SK-N-SH (cell line): Measurements from ENCODE around the gene SPTB. TPM values are rescaled to one million over a fixed set of nuclear protein-coding genes. Genes with fewer than 3 reads are reported as not detected.
A peak's percentile ranks its signal among the peaks of the same experiment; 100 is the strongest.

ENCODE experiments used
- CTCF ChIA-PET: fragments of 300-600, 350-600 bp; formaldehyde crosslinking; extraction: SDS; loops from one replicate; lab custom pipeline; 2021; lab: Yijun Ruan, JAX
- POLR2A ChIA-PET: fragments of 350-600 bp; sonication (Branson Sonifier 250); formaldehyde crosslinking; extraction: SDS; loops from one replicate; lab custom pipeline; 2020; ENCODE audit warnings: antibody characterized with exemption, inconsistent platforms; lab: Yijun Ruan, JAX
- DNase-seq: peaks from one replicate; pipeline ENCODE4 v3.0.0; 2012
- H2AFZ ChIP-seq: fragments of 200-600 bp; sonication (generic); 2 replicates; pipeline ENCODE4 v1.8.1; 2016; ENCODE audit warnings: antibody characterized with exemption, mild to moderate bottlenecking, low read depth
- H3F3A ChIP-seq: fragments of 200-600 bp; sonication (generic); replicated peaks from 2 replicates; pipeline ENCODE3; 2016; ENCODE audit warnings: antibody characterized with exemption, mild to moderate bottlenecking; ENCODE audit not compliant: insufficient read depth
- H3K27ac ChIP-seq, 2 experiments: fragments of 200-500 bp in 1 of 2; fragments of 200-600 bp in 1 of 2; sonication (Bioruptor generic) in 1 of 2; sonication (generic), shearing (Covaris generic) in 1 of 2; 2 replicates each; pipeline versions ENCODE4 v1.5.1 to v1.6.1; 2014 to 2016; ENCODE audit warnings: low read depth in 2 of 2, inconsistent platforms in 1 of 2, low read length in 1 of 2, mild to moderate bottlenecking in 1 of 2, mixed read lengths in 1 of 2
- H3K27me3 ChIP-seq: fragments of 200-600 bp; sonication (generic), shearing (Covaris generic); 2 replicates; pipeline ENCODE4 v1.6.1; 2016; ENCODE audit warnings: mixed run types; ENCODE audit not compliant: insufficient read depth
- H3K36me3 ChIP-seq, 2 experiments: fragments of 200-500 bp in 1 of 2; fragments of 200-600 bp in 1 of 2; sonication (Bioruptor generic) in 1 of 2; sonication (generic) in 1 of 2; replicated peaks in 1 of 2; 2 replicates each; pipeline versions ENCODE3 to v1.5.1; 2014 to 2016; ENCODE audit warnings: low read length in 1 of 2, mild to moderate bottlenecking in 1 of 2; ENCODE audit not compliant: insufficient read depth in 2 of 2, control insufficient read depth in 1 of 2
- H3K4me1 ChIP-seq, 2 experiments: fragments of 200-500 bp in 1 of 2; fragments of 200-600 bp in 1 of 2; sonication (Bioruptor generic) in 1 of 2; sonication (generic), shearing (Covaris generic) in 1 of 2; 2 replicates each; pipeline versions ENCODE4 v1.5.1 to v1.6.1; 2014 to 2016; ENCODE audit warnings: low read depth in 1 of 2, low read length in 1 of 2, mixed run types in 1 of 2; ENCODE audit not compliant: insufficient read depth in 2 of 2, control insufficient read depth in 1 of 2
- H3K4me2 ChIP-seq: fragments of 200-600 bp; sonication (generic), shearing (Covaris generic); 2 replicates; pipeline ENCODE4 v1.6.1; 2017; ENCODE audit warnings: mixed run types
- H3K4me3 ChIP-seq, 2 experiments: fragments of 200-500 bp in 1 of 2; fragments of 200-600 bp in 1 of 2; sonication (Bioruptor generic) in 1 of 2; sonication (generic), shearing (Covaris generic) in 1 of 2; 2 replicates each; pipeline versions ENCODE4 v1.5.1 to v1.8.1; 2014 to 2016; ENCODE audit warnings: low read depth in 2 of 2, inconsistent platforms in 1 of 2, low read length in 1 of 2, mild to moderate bottlenecking in 1 of 2, mixed read lengths in 1 of 2, moderate library complexity in 1 of 2
- H3K79me2 ChIP-seq: fragments of 200-600 bp; sonication (generic); 2 replicates; pipeline ENCODE4 v1.8.1; 2017; ENCODE audit warnings: mild to moderate bottlenecking; ENCODE audit not compliant: insufficient read depth
- H3K9ac ChIP-seq: fragments of 200-600 bp; sonication (generic); 2 replicates; pipeline ENCODE4 v1.6.1; 2017; ENCODE audit warnings: mixed run types
- H3K9me2 ChIP-seq: fragments of 200-600 bp; sonication (generic); 2 replicates; pipeline ENCODE4 v1.6.1; 2017; ENCODE audit warnings: mixed run types
- H3K9me3 ChIP-seq: fragments of 200-600 bp; sonication (generic); 2 replicates; pipeline ENCODE4 v1.6.1; 2017; ENCODE audit warnings: mixed run types, mild to moderate bottlenecking, moderate library complexity
- H4K20me1 ChIP-seq: fragments of 200-600 bp; sonication (generic); 2 replicates; pipeline ENCODE4 v1.6.1; 2017; ENCODE audit warnings: mild to moderate bottlenecking, mixed run types; ENCODE audit not compliant: insufficient read depth
- CHD2 ChIP-seq: fragments of 150-350 bp; IDR thresholded peaks from 2 replicates; pipeline ENCODE4 v1.6.1; 2018; ENCODE audit warnings: low read length; ENCODE audit not compliant: partially characterized antibody
- ELF1 ChIP-seq: IDR thresholded peaks from 2 replicates; pipeline ENCODE4 v1.4.0; 2012
- EP300 ChIP-seq, 2 experiments: IDR thresholded peaks; 2 replicates each; pipeline versions ENCODE4 v1.4.0 to v1.6.1; 2012; ENCODE audit warnings: borderline replicate concordance in 1 of 2, low read depth in 1 of 2, low read length in 1 of 2
- EZH2phosphoT487 ChIP-seq: fragments of 200-600 bp; sonication (generic); IDR thresholded peaks from 2 replicates; pipeline ENCODE4 v1.6.1; 2017; ENCODE audit warnings: low read depth, mixed run types, mild to moderate bottlenecking, antibody characterized with exemption, moderate library complexity, borderline replicate concordance
- FOSL2 ChIP-seq: IDR thresholded peaks from 2 replicates; pipeline ENCODE4 v1.4.0; 2012; ENCODE audit warnings: low read depth, mild to moderate bottlenecking, moderate library complexity, borderline replicate concordance
- FOXJ3 ChIP-seq: sonication (generic); formaldehyde crosslinking; IDR thresholded peaks from 2 replicates; pipeline ENCODE4 v1.5.1; 2020; ENCODE audit warnings: mild to moderate bottlenecking, missing genetic modification reagents
- FOXM1 ChIP-seq: IDR thresholded peaks from 2 replicates; pipeline ENCODE4 v1.4.0; 2012; ENCODE audit warnings: low read depth, mild to moderate bottlenecking
- GABPA ChIP-seq: IDR thresholded peaks from 2 replicates; pipeline ENCODE4 v1.4.0; 2012; ENCODE audit warnings: low read depth, mild to moderate bottlenecking
- GATA2 ChIP-seq: sonication (generic); formaldehyde crosslinking; IDR thresholded peaks from 2 replicates; pipeline ENCODE4 v1.5.0; 2020; ENCODE audit warnings: mild to moderate bottlenecking, missing genetic modification reagents
- MEF2A ChIP-seq: IDR thresholded peaks from 2 replicates; pipeline ENCODE4 v1.4.0; 2012; ENCODE audit warnings: low read depth, borderline replicate concordance
- MXI1 ChIP-seq: IDR thresholded peaks from 2 replicates; pipeline ENCODE4 v1.6.1; 2012; ENCODE audit warnings: mild to moderate bottlenecking, low read depth, low read length, improper control_type of control experiment
- NRF1 ChIP-seq: IDR thresholded peaks from 2 replicates; pipeline ENCODE4 v1.6.1; 2012; ENCODE audit warnings: low read depth, mild to moderate bottlenecking, low read length
- RCOR1 ChIP-seq: fragments of 150-350 bp; IDR thresholded peaks from 2 replicates; pipeline ENCODE4 v1.6.1; 2017; ENCODE audit warnings: antibody characterized with exemption, low read length
- RFX5 ChIP-seq: IDR thresholded peaks from 2 replicates; pipeline ENCODE4 v1.6.1; 2012; ENCODE audit warnings: mild to moderate bottlenecking, improper control_type of control experiment, low read length
- RXRA ChIP-seq: IDR thresholded peaks from 2 replicates; pipeline ENCODE4 v1.4.0; 2012; ENCODE audit warnings: low read depth, mild to moderate bottlenecking, borderline replicate concordance
- SIN3A ChIP-seq: IDR thresholded peaks from 2 replicates; pipeline ENCODE4 v1.6.1; 2012; ENCODE audit warnings: low read depth, mild to moderate bottlenecking, low read length, moderate library complexity, borderline replicate concordance
- TAF1 ChIP-seq: IDR thresholded peaks from 2 replicates; pipeline ENCODE4 v1.6.1; 2012; ENCODE audit warnings: low read depth, mild to moderate bottlenecking, low read length, moderate library complexity, borderline replicate concordance
- TCF12 ChIP-seq: IDR thresholded peaks from 2 replicates; pipeline ENCODE4 v1.4.0; 2012
- TEAD4 ChIP-seq: IDR thresholded peaks from 2 replicates; pipeline ENCODE4 v1.4.0; 2012; ENCODE audit warnings: mild to moderate bottlenecking, borderline replicate concordance; ENCODE audit not compliant: insufficient read depth
- YY1 ChIP-seq: IDR thresholded peaks from 2 replicates; pipeline ENCODE4 v1.4.0; 2012; ENCODE audit warnings: low read depth, mild to moderate bottlenecking
- WGBS: methylation state at CpG from one replicate; pipeline ENCODE4 v1.1.6; 2017; ENCODE audit warnings: low lambda C conversion rate; 5-methylcytosine and 5-hydroxymethylcytosine counted together
- polyA plus RNA-seq, 3 experiments: library from polyadenylated mRNA; depleted of rRNA; stranded (reverse); fragments of >200 nt; gene quantifications; 2 replicates each; pipeline ENCODE4 v1.2.3, GENCODE V29; 2012
- TF ChIP-seq, protein P1 (sequence below): fragments of 200-600 bp; sonication (generic); IDR thresholded peaks from 2 replicates; pipeline ENCODE4 v1.6.1; 2017; ENCODE audit warnings: antibody characterized with exemption, mild to moderate bottlenecking, moderate library complexity
- TF ChIP-seq, protein P2 (sequence below): fragments of 150-350 bp; IDR thresholded peaks from 2 replicates; pipeline ENCODE4 v1.6.1; 2017; ENCODE audit warnings: antibody characterized with exemption, low read length, low read depth, borderline replicate concordance
- TF ChIP-seq, protein P3 (sequence below): IDR thresholded peaks from 2 replicates; pipeline ENCODE4 v1.6.1; 2012; ENCODE audit warnings: mild to moderate bottlenecking, low read depth, low read length, moderate library complexity
- TF ChIP-seq, protein P4 (sequence below): fragments of 150-350 bp; IDR thresholded peaks from 2 replicates; pipeline ENCODE4 v1.6.1; 2016; ENCODE audit warnings: mild to moderate bottlenecking, low read depth, low read length

The SPTB gene
- polyA plus RNA-seq, 1 of the 3 experiments (the other 2 are of a cell fraction), result 0.15 TPM

DNA sequence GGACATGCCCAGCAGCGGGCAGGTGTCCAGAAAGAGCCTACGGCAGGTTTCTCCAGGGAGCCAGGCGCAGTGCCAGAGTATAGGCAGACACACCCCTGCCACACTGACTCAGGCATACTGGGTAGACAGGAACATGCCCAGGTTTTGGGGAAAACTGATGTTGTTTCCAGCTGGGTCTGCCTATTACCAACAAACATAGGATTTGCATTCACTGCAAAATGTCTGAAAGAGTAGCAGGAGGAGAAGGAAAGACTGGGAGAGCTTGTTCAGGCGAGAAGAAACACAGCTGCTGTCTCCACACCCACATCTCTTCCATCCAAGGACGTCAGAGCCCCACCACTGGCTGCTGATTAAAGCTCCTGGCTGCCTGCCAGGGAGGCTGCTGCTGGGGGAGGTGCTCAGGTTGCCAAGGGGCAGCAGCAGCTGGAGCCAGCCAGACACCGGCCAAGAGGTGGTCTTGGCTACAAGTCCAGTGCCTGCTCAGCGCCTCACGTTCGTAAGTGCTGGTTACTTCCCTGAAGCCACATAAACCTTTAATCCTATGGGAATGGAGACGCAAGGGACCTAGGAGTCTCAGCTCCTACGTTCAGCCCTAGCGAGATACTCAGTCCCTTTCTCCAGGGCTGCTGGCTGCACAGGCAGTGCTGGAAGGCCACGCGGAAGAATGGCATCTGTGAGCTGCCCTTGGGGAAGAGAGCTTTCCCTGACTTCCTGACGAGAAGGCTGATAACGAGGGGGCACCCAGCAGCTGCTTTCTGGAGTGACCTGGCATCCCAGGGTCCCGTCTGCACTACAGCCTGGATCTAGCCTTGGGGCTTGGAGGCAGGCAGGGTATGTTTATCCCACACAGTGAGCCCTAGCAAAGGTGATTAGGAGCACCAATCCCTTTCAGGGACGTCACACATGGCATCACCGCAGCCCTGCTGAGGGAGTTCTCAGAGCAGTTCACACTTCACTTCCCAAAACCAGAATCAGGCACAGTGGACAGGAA, 117.4 kb downstream of the SPTB start:
- H3K4me3 ChIP-seq, result peak overlapping the region in 1 of 2 experiments; percentile 21; a peak in 1 of 4 replicates
- H3K9me3 ChIP-seq, result no peaks in the 10 kb centered on the region
- ChIA-PET CTCF (interaction anchor here (0.7 to 5.0 kb wide), 18 partner anchors 11 to 258 kb away, joined by 3 to 33 read pairs (median 4); partner anchors contain the start of gene ZBTB1), POLR2A (interaction anchor here (0.6 to 2.3 kb wide), 11 partner anchors 10 to 424 kb away, joined by 3 to 15 read pairs (median 5); partner anchors contain the start of gene PLEKHG3)
- H3K9me2 ChIP-seq, result no peaks in the 10 kb centered on the region
- peaks cover 4% of the 10 kb centered on the region for H3F3A ChIP-seq
- H3K4me1 ChIP-seq, result peaks cover 43 to 78% of the 10 kb centered on the region in 2 experiments
- H4K20me1 ChIP-seq, result no peaks in the 10 kb centered on the region
- peak overlapping the region; percentile 59 for H3K4me2 ChIP-seq
- H3K27me3 ChIP-seq, result no peaks in the 10 kb centered on the region
- H3K36me3 ChIP-seq, result no peaks in the 10 kb centered on the region
- no peak overlapping the region for H2AFZ ChIP-seq
- WGBS, result 13% methylated on average over 8 of the region's 19 CpGs
- no peaks in the 10 kb centered on the region for H3K79me2 ChIP-seq
- H3K27ac ChIP-seq, result peak overlapping the region; percentile 34 to 99; a peak in 3 of 4 replicates
- DNase-seq, result peak; percentile 87
- no peak overlapping the region for H3K9ac ChIP-seq
- TF ChIP-seq SIN3A (no peak), EZH2phosphoT487 (no peak), YY1 (no peak), FOXM1 (no peak), FOSL2 (no peak), MXI1 (no peak; the same call in 1 of the 2 replicates), TEAD4 (no peak), NRF1 (no peak), RXRA (no peak), GATA2 (CRISPR knock-in tag) (peak; percentile 91), CHD2 (no peak), TAF1 (no peak), GABPA (no peak), MEF2A (no peak), RFX5 (peak; percentile 78; the same call in 1 of the 2 replicates), RCOR1 (0 out of 2 replicates have a peak, but pooled peaks have one; percentile 18), TCF12 (peak; percentile 66), FOXJ3 (CRISPR knock-in tag) (peak; percentile 86), EP300 (IDR thresholded peaks at IDR 0.05; ENCODE audit: borderline replicate concordance in 1 of 2, low read depth in 1 of 2, low read length in 1 of 2) (peak in 1 of 2 experiments; percentile 53; a peak in 2 of 4 replicates), ELF1 (no peak)
- TF ChIP-seq, protein P1, sequence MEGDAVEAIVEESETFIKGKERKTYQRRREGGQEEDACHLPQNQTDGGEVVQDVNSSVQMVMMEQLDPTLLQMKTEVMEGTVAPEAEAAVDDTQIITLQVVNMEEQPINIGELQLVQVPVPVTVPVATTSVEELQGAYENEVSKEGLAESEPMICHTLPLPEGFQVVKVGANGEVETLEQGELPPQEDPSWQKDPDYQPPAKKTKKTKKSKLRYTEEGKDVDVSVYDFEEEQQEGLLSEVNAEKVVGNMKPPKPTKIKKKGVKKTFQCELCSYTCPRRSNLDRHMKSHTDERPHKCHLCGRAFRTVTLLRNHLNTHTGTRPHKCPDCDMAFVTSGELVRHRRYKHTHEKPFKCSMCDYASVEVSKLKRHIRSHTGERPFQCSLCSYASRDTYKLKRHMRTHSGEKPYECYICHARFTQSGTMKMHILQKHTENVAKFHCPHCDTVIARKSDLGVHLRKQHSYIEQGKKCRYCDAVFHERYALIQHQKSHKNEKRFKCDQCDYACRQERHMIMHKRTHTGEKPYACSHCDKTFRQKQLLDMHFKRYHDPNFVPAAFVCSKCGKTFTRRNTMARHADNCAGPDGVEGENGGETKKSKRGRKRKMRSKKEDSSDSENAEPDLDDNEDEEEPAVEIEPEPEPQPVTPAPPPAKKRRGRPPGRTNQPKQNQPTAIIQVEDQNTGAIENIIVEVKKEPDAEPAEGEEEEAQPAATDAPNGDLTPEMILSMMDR, result no peak
- TF ChIP-seq, protein P2, sequence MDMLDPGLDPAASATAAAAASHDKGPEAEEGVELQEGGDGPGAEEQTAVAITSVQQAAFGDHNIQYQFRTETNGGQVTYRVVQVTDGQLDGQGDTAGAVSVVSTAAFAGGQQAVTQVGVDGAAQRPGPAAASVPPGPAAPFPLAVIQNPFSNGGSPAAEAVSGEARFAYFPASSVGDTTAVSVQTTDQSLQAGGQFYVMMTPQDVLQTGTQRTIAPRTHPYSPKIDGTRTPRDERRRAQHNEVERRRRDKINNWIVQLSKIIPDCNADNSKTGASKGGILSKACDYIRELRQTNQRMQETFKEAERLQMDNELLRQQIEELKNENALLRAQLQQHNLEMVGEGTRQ, result no peak
- TF ChIP-seq, protein P3, sequence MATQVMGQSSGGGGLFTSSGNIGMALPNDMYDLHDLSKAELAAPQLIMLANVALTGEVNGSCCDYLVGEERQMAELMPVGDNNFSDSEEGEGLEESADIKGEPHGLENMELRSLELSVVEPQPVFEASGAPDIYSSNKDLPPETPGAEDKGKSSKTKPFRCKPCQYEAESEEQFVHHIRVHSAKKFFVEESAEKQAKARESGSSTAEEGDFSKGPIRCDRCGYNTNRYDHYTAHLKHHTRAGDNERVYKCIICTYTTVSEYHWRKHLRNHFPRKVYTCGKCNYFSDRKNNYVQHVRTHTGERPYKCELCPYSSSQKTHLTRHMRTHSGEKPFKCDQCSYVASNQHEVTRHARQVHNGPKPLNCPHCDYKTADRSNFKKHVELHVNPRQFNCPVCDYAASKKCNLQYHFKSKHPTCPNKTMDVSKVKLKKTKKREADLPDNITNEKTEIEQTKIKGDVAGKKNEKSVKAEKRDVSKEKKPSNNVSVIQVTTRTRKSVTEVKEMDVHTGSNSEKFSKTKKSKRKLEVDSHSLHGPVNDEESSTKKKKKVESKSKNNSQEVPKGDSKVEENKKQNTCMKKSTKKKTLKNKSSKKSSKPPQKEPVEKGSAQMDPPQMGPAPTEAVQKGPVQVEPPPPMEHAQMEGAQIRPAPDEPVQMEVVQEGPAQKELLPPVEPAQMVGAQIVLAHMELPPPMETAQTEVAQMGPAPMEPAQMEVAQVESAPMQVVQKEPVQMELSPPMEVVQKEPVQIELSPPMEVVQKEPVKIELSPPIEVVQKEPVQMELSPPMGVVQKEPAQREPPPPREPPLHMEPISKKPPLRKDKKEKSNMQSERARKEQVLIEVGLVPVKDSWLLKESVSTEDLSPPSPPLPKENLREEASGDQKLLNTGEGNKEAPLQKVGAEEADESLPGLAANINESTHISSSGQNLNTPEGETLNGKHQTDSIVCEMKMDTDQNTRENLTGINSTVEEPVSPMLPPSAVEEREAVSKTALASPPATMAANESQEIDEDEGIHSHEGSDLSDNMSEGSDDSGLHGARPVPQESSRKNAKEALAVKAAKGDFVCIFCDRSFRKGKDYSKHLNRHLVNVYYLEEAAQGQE, result no peak
- TF ChIP-seq, protein P4, sequence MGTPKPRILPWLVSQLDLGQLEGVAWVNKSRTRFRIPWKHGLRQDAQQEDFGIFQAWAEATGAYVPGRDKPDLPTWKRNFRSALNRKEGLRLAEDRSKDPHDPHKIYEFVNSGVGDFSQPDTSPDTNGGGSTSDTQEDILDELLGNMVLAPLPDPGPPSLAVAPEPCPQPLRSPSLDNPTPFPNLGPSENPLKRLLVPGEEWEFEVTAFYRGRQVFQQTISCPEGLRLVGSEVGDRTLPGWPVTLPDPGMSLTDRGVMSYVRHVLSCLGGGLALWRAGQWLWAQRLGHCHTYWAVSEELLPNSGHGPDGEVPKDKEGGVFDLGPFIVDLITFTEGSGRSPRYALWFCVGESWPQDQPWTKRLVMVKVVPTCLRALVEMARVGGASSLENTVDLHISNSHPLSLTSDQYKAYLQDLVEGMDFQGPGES, result no peak
